NCI-H2196 treated with DMSO at 0.1 percent for 48 hours (cell line): ENCODE data around the gene TEKT2.
A peak's percentile ranks its signal among the peaks of the same experiment; 100 is the strongest.

ENCODE experiments used
- DNase-seq: peaks from one replicate; lab custom pipeline; 2025; ENCODE audit not compliant: unreplicated experiment; lab: John Stamatoyannopoulos, UW

Gene TEKT2

DNA sequence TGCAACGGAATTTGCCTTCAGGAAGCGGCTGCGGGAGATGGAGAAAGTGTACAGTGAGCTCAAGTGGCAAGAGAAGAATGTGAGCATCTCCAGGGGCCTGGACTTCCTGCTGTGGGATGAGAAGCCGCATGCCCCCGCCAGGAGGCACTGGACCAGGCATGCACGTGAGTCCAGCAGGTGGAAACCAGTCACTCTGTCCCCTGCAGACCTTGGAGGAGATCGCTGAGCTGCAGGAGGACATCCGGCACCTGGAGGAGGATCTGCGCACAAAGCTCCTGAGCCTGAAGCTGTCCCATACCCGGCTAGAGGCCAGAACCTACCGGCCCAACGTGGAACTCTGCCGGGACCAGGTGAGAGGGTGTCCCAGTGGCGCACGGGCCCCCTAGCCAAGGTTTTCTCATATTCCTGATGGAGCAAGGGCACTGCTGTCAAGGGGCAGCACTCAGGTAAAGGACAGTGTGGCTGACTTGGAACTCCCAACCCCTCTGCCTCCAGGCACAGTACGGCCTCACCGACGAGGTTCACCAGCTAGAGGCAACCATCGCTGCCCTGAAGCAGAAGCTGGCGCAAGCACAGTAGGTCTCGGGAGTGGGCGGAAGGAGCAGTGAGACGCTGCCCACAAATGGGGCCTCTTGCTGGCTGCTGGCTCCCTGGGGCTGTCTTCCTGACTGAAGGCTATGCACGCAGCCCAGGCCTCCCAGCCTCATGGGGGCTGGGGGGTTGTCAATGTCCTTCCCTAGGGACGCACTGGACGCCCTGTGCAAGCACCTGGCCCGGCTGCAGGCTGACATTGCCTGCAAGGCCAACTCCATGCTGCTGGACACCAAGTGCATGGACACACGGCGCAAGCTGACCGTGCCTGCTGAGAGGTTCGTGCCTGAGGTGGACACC, 3.6 kb downstream of the TEKT2 start:
- DNase-seq, result no peak

DNA sequence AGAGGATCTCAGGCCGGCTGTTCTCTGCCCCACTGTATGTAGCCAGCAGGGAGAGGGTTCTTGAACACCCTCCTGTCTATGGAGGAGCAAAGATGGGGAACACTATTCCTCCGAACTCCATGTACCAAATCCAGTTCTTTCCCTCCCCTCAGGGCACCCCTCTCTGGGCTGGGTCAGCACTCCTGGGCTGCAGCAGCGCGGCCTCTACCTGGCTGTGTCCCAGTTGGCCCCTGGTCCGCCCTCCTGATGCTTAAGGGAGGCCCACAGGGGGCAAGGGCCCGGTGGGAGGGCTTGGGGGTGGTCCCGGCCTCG, 4.3 kb downstream of the TEKT2 start:
- DNase-seq, result no peak

DNA sequence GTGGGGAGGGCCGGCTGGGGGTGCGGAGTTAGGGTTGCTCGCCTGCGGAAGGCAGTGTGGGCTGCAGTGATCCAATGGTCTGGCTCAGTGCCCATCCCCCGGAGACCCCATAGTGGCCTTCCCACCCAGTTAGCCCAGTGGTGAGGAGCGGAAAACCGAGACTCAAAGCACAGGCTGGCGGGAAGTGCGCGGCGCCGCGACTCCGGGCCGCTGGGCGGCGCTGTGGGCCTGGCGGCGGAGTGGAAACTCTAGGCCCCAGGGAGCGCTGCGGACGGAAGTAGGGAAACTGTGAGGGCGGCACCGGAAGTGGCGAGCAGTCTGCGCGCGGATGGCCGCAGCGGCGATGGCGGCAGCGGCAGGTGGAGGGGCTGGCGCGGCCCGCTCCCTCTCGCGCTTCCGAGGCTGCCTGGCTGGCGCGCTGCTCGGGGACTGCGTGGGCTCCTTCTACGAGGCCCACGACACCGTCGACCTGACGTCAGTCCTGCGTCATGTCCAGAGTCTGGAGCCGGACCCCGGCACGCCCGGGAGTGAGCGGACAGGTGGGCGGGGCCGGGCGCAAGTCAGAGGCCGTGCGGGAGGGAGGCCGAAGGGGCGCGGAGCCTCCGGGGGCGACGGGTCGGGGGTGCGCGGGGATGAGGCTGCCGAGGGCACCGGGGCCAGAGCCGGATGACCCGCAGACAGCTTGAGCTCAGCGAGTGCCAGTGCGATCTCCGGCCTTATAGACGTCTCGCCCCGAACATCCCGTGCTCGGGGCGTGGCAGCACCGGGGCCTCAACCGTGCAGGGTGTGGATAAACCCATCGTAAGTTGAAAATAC, 4.9 kb downstream of the TEKT2 start, which contains the start of gene ADPRS:
ADPRS (plus strand) TSS at position 316 of the 816 bp plus-strand sequence; CDS start at position 329, 13 bp downstream.
- DNase-seq, result peak; percentile 80

DNA sequence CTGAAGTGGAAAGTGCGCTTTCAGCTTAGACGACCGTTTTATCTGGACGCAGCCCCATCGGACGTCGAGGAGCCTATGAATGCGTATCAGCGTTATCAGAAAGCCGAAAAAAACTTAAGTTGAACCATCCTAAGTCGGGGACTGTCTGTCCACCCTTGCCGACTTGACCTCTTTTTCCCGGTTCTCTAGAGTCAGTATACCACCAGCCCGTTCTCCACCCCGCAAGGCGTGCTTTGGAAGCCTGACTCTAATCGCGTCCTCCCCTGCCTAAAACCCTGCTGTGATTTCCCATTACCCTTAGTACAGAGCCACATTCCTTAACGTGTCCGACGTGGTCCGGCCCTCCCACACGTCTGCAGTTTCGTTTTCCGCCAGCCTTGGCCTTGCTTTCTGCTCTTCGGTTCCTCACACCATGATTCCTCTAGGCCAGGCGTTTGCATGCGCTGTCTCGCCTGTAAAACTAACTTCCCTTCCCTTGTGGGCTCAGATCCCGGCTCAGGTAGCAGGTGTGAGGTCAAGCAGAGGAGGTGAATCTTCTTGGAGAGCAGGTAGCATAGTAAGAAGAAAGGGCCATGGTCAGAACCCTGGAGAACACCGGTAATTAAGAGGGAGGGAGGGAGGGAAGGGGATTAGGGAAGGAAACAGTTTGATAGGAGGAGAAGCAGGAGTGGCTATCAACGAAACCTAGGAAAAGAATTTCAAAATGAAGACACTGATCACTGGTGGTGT, 5.7 kb downstream of the TEKT2 start:
- DNase-seq, result no peak

DNA sequence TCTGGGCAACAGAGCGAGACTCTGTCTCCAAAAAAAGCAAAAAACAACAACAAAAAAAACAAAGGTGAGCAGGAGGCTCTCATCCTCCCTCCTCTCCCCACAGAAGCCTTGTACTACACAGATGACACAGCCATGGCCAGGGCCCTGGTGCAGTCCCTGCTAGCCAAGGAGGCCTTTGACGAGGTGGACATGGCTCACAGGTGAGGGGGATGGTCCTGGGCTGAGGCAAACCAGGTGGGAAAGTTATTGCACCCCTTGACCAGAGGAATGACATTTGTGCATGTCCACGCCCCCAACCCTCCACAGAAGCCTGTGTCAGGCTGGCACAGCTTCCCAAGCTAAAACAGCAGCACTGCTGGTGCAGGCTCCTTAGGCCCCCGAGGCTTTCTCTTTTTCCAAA, 7.2 kb downstream of the TEKT2 start:
- no peak for DNase-seq

DNA sequence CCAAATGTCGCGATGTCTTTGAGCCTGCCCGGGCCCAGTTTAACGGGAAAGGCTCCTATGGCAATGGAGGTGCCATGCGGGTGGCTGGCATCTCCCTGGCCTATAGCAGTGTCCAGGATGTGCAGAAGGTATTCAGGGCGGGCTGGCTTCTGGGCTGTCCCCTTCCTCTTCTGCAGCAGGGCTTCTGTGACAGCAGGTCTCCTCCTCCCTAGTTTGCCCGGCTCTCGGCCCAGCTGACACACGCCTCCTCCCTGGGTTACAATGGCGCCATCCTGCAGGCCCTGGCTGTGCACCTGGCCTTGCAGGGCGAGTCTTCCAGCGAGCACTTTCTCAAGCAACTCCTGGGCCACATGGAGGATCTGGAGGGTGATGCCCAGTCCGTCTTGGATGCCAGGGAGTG, 7.8 kb downstream of the TEKT2 start:
- DNase-seq, result no peak

DNA sequence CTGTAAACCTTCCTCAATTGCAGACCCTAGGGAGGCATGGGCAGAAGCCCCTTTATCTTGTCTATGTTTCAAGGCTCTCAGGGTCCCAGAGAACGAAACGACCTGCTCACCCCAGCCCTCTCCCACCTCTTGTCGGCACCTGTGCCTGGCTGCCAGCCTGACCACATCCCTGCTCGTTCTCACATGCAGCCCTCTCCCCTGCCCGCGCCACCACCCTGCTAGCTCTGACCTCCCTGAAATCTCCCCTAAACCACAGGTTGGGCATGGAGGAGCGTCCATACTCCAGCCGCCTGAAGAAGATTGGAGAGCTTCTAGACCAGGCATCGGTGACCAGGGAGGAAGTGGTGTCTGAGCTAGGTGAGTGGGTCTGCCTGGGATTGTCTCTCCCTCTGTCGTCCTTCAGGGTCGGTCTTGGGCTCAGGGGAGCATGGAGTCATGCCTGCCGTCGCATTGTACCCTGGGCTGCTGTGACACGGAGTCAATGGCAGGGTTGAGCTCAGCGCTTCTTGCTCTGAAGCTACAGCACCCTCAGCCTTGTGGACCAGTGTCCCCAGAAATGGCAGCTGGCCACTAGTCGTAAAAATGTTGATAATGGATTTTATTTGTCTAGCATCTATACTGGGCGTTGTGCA, 8.4 kb downstream of the TEKT2 start:
- no peak for DNase-seq

DNA sequence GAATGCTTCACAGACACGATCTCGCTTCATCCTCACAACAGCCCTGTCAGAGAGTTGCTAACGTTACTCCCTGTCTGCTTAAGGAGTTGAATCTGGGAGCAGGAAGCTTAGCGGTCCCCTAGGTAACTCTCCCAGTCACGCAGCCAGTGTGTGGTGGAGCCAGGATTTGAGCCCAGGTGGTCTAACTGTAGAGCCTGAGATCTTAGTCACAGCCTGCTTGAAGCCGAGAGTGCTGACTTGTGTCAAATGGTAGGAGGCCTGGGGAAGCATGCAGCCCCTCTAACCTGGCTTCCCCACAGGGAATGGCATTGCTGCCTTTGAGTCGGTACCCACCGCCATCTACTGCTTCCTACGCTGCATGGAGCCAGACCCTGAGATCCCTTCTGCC, 8.9 kb downstream of the TEKT2 start:
- DNase-seq, result no peak

DNA sequence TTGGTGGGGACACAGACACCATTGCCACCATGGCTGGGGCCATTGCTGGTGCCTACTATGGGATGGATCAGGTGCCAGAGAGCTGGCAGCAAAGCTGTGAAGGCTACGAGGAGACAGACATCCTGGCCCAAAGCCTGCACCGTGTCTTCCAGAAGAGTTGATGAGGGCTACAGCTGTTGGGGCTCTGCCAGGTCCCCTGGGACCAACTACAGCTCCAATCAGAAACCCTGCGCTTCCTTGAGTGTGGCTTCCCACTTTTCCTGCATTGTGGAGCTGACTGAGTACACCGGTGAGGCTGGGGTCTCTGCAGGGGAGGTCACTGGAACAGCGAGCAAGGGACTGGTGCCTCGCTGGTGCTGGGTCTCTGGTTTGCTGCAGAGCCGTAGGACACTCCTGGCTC, 9.3 kb downstream of the TEKT2 start:
- no peak for DNase-seq

DNA sequence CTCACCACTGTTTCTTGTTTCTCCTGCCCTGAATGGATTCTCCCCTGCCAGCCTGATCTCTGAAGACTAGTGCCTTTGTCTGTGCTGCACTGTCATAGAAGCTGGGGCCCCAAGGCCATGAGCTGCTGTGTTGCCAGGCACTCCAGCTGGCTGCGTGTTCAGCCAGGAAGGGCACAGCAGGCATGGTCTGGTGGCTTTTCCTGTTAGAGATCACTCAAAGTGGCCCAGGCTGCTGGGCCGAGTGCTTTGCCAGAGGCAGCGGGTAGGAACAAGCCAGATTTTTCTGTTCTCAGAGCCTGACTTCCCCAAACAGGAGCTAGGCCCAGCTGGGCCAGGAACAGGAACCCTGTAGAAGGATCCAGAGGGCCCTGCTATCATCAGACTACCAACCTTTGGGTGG, 10.0 kb downstream of the TEKT2 start:
- DNase-seq, result no peak

DNA sequence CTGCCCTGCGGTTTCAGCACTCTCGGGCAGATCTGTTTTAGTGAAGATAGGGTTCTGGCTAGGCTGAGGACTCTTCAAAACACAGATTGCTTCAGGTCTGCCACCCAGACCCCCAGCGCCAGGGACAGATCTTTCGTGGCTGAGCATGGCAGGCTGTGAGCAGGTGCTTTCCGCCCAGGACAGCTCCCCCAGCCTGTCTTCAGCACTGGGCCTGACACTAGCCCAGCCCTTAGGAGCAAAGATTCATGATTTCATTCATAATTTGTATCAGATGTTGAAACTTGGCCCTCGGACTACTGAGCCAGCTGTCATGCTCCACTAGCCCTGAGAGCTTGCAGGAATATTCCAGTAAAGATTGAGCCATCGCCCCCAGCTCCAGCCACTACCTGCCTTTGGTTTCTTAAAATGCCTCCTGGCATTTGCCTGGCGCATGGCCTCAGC, 10.7 kb downstream of the TEKT2 start:
- DNase-seq, result no peak

DNA sequence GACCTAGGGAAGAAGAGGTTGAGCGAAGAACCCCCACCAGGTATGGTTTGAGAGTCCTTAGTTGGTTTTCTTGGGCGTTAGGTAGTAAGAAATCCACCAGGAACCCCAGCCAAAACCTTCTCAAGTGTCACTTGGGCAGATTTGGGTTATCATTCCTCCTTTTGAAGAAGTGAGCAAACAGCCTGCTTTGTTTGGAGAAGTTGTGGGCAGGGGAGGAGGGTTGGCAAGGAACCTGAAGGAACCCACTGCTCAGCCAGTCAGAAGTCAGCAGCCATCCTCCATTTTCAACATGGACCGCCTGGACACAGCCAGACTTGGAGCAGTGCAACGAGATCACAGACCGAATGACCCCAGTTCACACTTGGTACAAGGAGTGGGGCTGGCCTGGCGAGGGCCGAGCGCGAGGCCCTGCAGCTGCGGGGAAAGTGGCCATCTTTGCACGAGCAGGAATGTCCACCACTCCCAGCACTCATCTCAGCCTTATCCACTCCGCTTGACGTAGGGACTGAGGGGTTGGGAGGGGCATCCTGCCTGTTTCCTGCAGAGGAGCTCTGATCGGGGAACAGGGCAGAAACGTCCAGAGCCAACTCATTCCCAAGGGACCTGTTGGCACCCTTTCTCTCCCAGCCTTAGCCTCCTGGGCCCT, 12.0 kb downstream of the TEKT2 start:
- no peak for DNase-seq

DNA sequence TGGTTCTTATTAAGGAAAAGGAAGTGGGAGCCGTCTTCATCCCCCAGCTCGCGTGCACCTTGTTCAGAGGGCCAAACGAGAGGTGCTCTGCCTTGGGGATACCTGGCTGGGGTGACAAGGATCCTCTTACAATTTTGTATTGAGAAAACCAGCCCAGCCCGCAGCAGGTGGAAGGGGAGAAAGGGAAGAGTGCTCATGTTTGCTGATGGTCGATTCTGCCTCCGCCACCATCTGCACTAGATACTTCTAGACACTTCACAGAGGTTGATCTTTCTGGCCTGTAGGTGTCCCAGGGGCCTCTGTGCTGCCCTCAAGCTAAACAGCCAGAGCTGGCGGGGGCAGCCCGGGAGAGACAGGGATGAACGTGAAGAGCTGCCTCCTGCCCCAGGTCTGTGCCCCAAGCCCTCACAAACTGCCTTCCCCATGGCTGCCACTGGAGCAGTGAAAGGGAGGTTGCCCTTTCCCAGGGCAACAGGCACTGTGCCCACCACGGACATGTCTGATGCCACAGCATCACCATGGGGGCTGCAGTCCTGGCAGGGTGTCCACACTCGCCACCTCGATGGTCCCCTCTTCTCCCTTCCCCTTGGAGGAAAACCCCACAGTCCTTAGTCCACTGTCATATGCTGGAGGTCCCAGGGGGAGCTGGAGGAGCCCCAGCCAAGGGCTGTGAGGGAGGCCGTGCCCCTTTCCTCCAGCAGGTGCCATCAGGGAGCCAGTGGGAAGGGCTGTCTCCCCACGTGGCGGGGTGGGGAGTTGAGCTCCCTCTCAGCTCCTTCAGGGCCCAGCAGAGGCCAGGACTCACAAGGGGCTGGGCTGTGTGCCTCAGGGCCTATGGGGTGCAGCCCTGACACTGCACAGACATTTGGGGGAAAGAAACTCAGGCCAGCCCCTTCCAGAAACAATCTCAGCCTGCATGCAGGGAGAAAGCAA, 12.9 kb downstream of the TEKT2 start:
- DNase-seq, result no peak

DNA sequence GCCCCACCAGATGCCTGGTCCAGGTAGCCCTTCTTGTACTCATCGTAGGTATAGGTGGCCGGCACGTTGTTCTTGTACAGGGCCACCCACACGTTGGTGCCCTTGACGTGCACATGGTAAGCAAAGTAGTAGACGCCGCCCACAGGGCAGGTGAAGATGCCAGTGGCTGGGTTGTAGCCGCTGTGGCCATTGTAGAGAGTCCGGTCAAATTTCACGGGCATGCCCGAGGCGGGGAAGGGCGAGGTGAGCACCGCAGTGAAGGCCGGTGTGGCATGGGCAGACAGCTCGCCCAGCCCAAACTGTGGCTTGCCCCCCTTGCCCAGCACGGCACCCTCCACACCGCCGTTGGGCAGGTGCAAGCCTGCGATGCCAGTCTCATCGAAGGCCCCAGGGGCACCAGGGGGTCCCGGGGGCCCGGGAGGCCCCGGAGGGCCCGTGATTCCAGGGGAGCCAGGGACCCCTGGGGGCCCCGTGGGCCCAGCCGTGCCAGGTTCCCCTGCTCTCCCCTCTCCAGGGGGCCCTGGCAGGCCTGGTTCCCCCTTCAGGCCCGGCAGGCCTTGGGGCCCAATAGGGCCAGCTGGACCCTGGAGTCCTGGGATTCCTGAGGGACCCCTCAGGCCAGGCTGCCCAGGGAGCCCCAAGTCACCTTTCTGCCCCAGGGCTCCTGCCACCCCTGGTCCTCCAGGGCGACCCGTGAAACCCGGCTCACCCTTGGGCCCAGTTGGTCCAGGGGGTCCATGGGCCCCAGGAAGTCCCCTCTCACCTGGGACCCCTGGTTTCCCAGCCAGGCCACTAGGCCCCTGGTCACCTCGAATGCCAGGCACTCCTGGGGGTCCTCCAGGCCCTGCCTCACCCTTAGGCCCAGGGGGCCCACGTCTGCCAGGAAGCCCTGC, 14.0 kb downstream of the TEKT2 start:
- DNase-seq, result no peak

DNA sequence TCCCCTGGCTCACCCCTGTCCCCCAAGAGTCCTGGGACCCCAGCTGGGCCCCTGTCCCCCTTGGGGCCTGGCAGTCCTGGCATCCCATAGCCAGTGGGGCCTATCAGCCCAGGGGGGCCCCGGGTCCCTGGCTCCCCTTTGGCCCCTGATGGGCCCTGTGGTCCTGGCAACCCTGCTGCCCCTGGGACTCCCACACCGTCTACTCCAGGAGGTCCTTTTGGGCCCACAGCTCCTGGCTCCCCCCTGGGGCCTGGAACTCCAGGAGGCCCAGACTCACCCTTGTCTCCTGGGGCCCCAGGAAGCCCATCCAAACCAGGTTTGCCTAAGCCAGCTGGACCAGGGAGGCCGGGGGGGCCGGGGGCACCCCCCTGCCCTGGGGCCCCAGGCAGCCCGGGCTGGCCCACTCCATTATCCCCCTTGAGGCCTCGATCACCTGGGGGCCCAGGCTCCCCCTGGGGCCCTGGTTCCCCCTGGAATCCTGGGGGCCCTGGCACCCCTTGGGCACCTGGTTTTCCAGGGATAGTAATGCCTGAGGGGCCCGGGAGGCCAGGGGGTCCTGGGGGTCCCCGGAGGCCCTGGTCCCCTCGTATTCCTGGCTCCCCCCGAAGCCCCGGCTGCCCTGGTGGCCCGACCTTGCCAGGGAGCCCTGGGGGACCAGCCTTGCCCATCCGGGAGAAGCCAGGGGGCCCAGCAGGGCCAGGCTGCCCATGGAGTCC, 14.9 kb downstream of the TEKT2 start:
- DNase-seq, result no peak

DNA sequence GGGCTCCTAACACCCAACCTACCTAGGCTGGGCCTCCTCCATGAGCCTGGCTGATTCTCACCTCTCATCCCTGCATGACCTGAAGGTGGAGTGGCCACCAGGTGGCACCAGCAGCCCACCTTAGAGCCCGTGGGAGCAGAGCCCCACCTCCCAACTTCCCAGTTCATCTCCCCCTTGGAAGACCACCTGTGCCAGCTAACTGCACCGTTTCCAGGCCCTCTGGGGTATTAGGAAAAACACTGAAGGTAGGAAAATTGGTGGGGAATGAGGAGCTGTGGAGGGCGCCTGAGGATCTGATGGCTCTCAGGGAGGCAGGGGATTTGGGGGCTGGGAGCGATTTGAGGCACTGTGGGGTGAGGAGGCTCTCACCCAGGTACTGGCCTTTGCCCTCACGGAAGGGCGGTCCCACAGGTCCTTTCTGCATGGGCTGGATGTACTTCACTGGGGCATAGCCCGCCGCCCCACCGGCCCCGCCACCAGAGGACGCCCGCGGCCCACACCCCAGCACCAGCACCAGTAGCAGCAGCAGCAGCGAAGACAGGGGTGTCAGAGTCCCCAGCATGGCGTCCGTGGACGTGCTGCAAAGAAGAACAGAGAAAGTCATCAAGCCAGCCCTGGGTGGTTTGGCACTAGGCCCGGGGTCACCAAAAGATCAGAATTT, 15.9 kb downstream of the TEKT2 start:
- DNase-seq, result peak; percentile 20

DNA sequence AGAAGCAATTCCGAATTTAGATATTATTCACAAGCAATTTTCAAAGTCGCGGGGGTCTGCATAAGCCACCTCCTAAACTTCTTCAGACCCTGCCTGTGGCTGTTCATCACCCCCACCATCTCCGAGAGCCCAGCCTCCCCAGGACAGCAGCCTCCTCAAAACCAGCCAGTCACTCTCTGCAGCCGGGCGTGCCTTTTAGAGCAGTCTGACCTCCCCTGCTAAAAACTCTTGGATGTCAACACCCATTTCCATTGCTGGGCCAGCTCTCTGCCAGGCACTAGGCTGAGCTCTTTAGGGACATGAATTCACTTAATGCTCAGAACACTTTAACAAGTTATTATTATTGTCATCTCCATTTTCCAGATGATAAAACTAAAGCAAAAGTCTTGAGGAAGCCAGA, 16.5 kb downstream of the TEKT2 start:
- no peak for DNase-seq
